HFF-Myc (cell line): ENCODE data around the gene PTPN23.

ENCODE experiments used
- DNase-seq: peaks from one replicate; pipeline ENCODE4 v3.0.0-alpha.2; 2011; ENCODE audit warnings: low read depth; ENCODE audit errors: extremely low read depth
- H3K4me3 ChIP-seq: replicated peaks from 2 replicates; pipeline ENCODE4 v1.5.1; 2011; ENCODE audit warnings: low read depth, mild to moderate bottlenecking, control low read depth, low read length
- CTCF ChIP-seq: IDR thresholded peaks from 2 replicates; pipeline ENCODE4 v1.5.1; 2012; ENCODE audit warnings: mild to moderate bottlenecking, low read depth, low read length, control low read depth; ENCODE audit errors: missing control alignments

The PTPN23 gene

GRCh38 chr3:47414666-47415587 is 34.1 kb downstream of the PTPN23 start:
- no peak overlapping the region for H3K4me3 ChIP-seq
- TF ChIP-seq CTCF, result no peak
- no peak for DNase-seq

- no peak overlapping the region for H3K4me3 ChIP-seq
- DNase-seq, result no peak
- no peak for TF ChIP-seq CTCF
These were observed 35.2 kb downstream of the PTPN23 start for GRCh38 chr3:47416041-47416440.

- DNase-seq, result no peak
- TF ChIP-seq CTCF, result no peak
- H3K4me3 ChIP-seq, result no peak overlapping the region
These were observed 37.6 kb downstream of the PTPN23 start for GRCh38 chr3:47418167-47419082.

GRCh38 chr3:47419083-47420043 is 38.5 kb downstream of the PTPN23 start:
- no peak for DNase-seq
- no peak overlapping the region for H3K4me3 ChIP-seq
- TF ChIP-seq CTCF, result no peak

- TF ChIP-seq CTCF, result no peak
- no peak overlapping the region for H3K4me3 ChIP-seq
- DNase-seq, result no peak
These were observed 39.2 kb downstream of the PTPN23 start for GRCh38 chr3:47420044-47420430.
